ENCODE data around the gene CD52.

- TF ChIP-seq CTCF (IDR thresholded peaks at IDR 0.05): no peak
- no peak for TF ChIP-seq POLR2A (IDR thresholded peaks at IDR 0.05)
Measured at GRCh38 chr1:26293911-26294463, 23.8 kb upstream of the CD52 start.

Measured in adrenal gland (tissue), 5 donors.